ENCODE results near the gene MGRN1. TPM values are rescaled to one million over a fixed set of nuclear protein-coding genes. Genes with fewer than 3 reads are reported as not detected.

The MGRN1 gene
- total RNA-seq, 1 donor from 2014 or later: 40.8 TPM

DNA sequence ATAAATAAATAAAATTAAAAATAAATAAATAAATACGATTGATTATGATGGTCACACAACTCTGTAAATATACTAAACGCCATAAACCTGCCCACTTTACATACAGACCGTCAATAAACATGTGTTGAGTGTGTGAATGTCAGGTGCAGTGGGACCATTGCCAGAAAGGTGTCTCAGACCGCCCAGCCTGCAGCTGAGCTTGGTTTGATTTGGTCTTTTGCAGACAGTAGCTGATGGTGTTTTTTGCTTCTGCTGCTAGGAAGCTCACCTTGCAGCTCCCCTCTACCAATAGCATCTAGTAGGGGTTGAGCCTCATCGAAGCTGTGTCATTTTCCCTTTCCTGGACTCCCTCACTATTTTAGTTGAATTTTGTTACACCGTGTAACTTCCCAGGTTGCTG is 33.4 kb upstream of the MGRN1 start:
- H3K27ac ChIP-seq: no peak overlapping the region
- TF ChIP-seq POLR2AphosphoS5 (IDR thresholded peaks at IDR 0.05; ENCODE audit: insufficient read depth in 1 of 2, low read depth in 1 of 2): no peak
- TF ChIP-seq, protein P1, sequence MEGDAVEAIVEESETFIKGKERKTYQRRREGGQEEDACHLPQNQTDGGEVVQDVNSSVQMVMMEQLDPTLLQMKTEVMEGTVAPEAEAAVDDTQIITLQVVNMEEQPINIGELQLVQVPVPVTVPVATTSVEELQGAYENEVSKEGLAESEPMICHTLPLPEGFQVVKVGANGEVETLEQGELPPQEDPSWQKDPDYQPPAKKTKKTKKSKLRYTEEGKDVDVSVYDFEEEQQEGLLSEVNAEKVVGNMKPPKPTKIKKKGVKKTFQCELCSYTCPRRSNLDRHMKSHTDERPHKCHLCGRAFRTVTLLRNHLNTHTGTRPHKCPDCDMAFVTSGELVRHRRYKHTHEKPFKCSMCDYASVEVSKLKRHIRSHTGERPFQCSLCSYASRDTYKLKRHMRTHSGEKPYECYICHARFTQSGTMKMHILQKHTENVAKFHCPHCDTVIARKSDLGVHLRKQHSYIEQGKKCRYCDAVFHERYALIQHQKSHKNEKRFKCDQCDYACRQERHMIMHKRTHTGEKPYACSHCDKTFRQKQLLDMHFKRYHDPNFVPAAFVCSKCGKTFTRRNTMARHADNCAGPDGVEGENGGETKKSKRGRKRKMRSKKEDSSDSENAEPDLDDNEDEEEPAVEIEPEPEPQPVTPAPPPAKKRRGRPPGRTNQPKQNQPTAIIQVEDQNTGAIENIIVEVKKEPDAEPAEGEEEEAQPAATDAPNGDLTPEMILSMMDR (IDR thresholded peaks at IDR 0.05): no peak
- no peak for TF ChIP-seq POLR2A (IDR thresholded peaks at IDR 0.05)
- no peak for DNase-seq (ENCODE audit: extremely low spot score in 2 of 2)
- H3K27me3 ChIP-seq: no peaks in the 10 kb centered on the region
- H3K4me1 ChIP-seq: no peaks in the 10 kb centered on the region
- no peaks in the 10 kb centered on the region for H3K9me3 ChIP-seq
- H3K4me3 ChIP-seq: no peak overlapping the region
- no peaks in the 10 kb centered on the region for H3K36me3 ChIP-seq
- intact Hi-C loops (cut with DNase I): no loop called here

- intact Hi-C loops (cut with DNase I): no loop called here
- DNase-seq (ENCODE audit: extremely low spot score in 2 of 2): no peak
- no peaks in the 10 kb centered on the region for H3K27me3 ChIP-seq
- H3K4me1 ChIP-seq: no peaks in the 10 kb centered on the region
- no peaks in the 10 kb centered on the region for H3K36me3 ChIP-seq
- H3K4me3 ChIP-seq: no peak overlapping the region
- no peaks in the 10 kb centered on the region for H3K9me3 ChIP-seq
- H3K27ac ChIP-seq: no peak overlapping the region
- no peak for TF ChIP-seq POLR2AphosphoS5 (IDR thresholded peaks at IDR 0.05; ENCODE audit: insufficient read depth in 1 of 2, low read depth in 1 of 2)
Measured at GRCh38 chr16:4591706-4592470, 32.7 kb upstream of the MGRN1 start.

DNA sequence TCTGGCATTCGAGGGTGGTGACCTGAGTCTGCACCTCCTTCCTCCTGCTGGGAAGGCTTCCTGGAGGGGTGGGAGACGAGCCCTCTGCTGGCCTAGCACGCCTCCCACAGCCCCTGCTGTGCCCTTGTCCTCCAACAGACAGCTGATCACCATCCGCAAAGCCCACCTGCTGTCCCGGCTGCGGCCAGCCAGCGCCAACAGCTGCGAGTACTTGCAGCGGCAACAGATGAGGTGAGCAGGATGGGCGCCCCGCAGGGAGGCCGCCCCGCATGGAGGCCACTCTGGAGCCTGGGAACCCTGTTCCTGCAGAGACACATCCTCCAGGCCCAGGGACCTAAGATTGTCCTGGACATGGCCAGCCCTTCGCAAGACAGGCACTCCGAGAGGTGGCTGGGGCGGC is 31.5 kb upstream of the MGRN1 start:
- Histone ChIP-seq H3K4me3 (no peak overlapping the region), H3K27me3 (no peaks in the 10 kb centered on the region), H3K27ac (no peak overlapping the region), H3K9me3 (no peaks in the 10 kb centered on the region), H3K4me1 (no peaks in the 10 kb centered on the region), H3K36me3 (no peaks in the 10 kb centered on the region)
- intact Hi-C loops (cut with DNase I): no loop called here
- no peak for DNase-seq (ENCODE audit: extremely low spot score in 2 of 2)
- TF ChIP-seq POLR2AphosphoS5 (IDR thresholded peaks at IDR 0.05; ENCODE audit: insufficient read depth in 1 of 2, low read depth in 1 of 2) (no peak), POLR2A (IDR thresholded peaks at IDR 0.05) (no peak)
- TF ChIP-seq, protein P1 (IDR thresholded peaks at IDR 0.05): no peak

DNA sequence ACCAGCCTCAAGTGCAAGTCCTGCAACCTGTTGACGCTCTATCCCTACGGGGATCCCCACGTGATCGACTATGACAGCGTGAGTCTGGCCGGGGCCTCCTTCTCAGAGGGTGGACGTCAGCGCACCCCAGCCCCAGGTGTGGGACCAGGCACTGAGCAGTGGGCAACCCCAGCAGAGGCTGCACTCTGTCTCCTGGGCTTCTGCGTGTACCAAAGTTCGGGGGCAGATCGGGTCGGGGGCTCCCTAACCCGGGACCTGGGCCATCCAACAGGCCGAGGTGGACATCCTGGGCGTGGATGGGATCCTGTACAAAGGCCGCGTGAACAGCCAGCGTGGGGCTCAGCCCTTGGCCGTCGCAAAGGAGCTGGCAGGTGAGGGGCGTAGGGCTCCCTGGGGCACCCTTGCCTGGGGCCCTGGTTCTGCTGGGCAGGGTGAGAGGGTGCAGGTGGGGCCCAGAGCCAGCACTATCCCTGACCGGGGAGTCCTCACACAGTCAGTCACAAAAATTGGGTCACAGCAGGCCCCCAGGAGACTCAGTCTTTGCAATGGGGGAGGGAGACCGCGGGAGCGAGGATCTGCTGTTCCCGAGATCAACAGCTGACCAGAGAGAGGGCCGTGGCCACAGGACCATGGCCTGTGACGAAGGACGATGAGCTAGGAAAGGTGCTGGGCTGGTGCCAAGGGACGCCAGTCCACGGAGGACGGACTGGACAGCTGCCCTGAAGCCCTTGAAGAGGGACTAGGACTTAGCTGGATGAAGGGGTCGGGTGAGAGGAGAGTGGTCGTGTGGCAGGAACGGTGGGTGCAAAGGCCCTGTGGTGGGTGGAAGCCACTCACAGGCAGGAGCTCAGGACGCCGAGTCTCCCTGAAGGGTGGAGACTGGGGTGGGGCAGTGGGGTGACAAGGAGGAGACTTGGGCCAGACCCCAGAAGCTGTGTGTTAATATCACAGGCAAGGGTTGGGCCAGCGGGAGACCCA is 29.9 kb upstream of the MGRN1 start:
- Histone ChIP-seq H3K27ac (no peak overlapping the region), H3K36me3 (no peaks in the 10 kb centered on the region), H3K4me1 (no peaks in the 10 kb centered on the region), H3K27me3 (no peaks in the 10 kb centered on the region), H3K4me3 (no peak overlapping the region), H3K9me3 (no peaks in the 10 kb centered on the region)
- no peak for TF ChIP-seq POLR2AphosphoS5 (IDR thresholded peaks at IDR 0.05; ENCODE audit: insufficient read depth in 1 of 2, low read depth in 1 of 2)
- TF ChIP-seq POLR2A (IDR thresholded peaks at IDR 0.05): no peak
- TF ChIP-seq, protein P1 (IDR thresholded peaks at IDR 0.05): no peak
- DNase-seq (ENCODE audit: extremely low spot score in 2 of 2): no peak
- intact Hi-C loops (cut with DNase I): no loop called here

- Histone ChIP-seq H3K36me3 (no peaks in the 10 kb centered on the region), H3K27me3 (no peaks in the 10 kb centered on the region), H3K27ac (no peak overlapping the region), H3K4me1 (peaks cover 13% of the 10 kb centered on the region), H3K4me3 (no peak overlapping the region), H3K9me3 (no peaks in the 10 kb centered on the region)
- TF ChIP-seq, protein P1 (IDR thresholded peaks at IDR 0.05): no peak
- no peak for TF ChIP-seq POLR2AphosphoS5 (IDR thresholded peaks at IDR 0.05; ENCODE audit: insufficient read depth in 1 of 2, low read depth in 1 of 2)
- no peak for TF ChIP-seq POLR2A (IDR thresholded peaks at IDR 0.05)
- intact Hi-C loops (cut with DNase I): no loop called here
- DNase-seq (ENCODE audit: extremely low spot score in 2 of 2): no peak
Measured at GRCh38 chr16:4597174-4597573, 27.5 kb upstream of the MGRN1 start.
